Activated CD4-positive, alpha-beta T cell treated with anti-CD3 and anti-CD28 coated beads for 36 hours (primary cell): ENCODE data around the gene RNF4. TPM values are rescaled to one million over a fixed set of nuclear protein-coding genes. Genes with fewer than 3 reads are reported as not detected.

Experiments
- ATAC-seq: fragments of 200-7000 bp; cut with Tn5 transposase; one replicate; pipeline ENCODE4 v1.10.0; 2021; ENCODE audit warnings: mild to moderate bottlenecking, moderate library complexity
- CTCF ChIA-PET: fragments of 350-600 bp; sonication (Branson Sonifier 250); formaldehyde crosslinking; loops from one replicate; lab custom pipeline; 2021; ENCODE audit warnings: antibody characterized with exemption; lab: Charles Lee
- POLR2A ChIA-PET: fragments of 350-600 bp; sonication (Branson Sonifier 250); formaldehyde crosslinking; loops from one replicate; lab custom pipeline; 2021; ENCODE audit warnings: antibody characterized with exemption, inconsistent platforms; lab: Charles Lee
- DNase-seq: peaks from one replicate; pipeline ENCODE4 v3.0.0-alpha.2; 2020
- H3K27ac Mint-ChIP-seq: one replicate; pipeline ENCODE4 v1.8.0; 2021; ENCODE audit warnings: mixed read lengths
- H3K27me3 Mint-ChIP-seq: one replicate; pipeline ENCODE4 v1.8.0; 2021; ENCODE audit warnings: mixed read lengths
- H3K36me3 Mint-ChIP-seq: one replicate; pipeline ENCODE4 v1.8.0; 2021; ENCODE audit warnings: low read depth, mixed read lengths
- H3K4me1 Mint-ChIP-seq: one replicate; pipeline ENCODE4 v1.8.0; 2021; ENCODE audit warnings: mixed read lengths
- H3K4me3 Mint-ChIP-seq: one replicate; pipeline ENCODE4 v1.8.0; 2021; ENCODE audit warnings: mild to moderate bottlenecking, moderate library complexity, mixed read lengths
- H3K9me3 Mint-ChIP-seq: one replicate; pipeline ENCODE4 v1.8.0; 2021; ENCODE audit warnings: low read depth, mixed read lengths
- intact Hi-C, 2 experiments: fragments of 100-400 bp; cut with DNase I in 1 of 2; cut with micrococcal nuclease in 1 of 2; formaldehyde crosslinking; loops; one replicate each; pipeline versions ENCODE4 v1.14.2 to v1.15.1; 2022 to 2024; cut with DNase I, micrococcal nuclease
- total RNA-seq, 2 experiments: library from RNA; stranded (reverse); gene quantifications; one replicate each; pipeline ENCODE4 v1.2.3, GENCODE V29; 2021

The RNF4 gene
- total RNA-seq, 2 experiments from 2014 or later, result 87.5 to 94.1 TPM

DNA sequence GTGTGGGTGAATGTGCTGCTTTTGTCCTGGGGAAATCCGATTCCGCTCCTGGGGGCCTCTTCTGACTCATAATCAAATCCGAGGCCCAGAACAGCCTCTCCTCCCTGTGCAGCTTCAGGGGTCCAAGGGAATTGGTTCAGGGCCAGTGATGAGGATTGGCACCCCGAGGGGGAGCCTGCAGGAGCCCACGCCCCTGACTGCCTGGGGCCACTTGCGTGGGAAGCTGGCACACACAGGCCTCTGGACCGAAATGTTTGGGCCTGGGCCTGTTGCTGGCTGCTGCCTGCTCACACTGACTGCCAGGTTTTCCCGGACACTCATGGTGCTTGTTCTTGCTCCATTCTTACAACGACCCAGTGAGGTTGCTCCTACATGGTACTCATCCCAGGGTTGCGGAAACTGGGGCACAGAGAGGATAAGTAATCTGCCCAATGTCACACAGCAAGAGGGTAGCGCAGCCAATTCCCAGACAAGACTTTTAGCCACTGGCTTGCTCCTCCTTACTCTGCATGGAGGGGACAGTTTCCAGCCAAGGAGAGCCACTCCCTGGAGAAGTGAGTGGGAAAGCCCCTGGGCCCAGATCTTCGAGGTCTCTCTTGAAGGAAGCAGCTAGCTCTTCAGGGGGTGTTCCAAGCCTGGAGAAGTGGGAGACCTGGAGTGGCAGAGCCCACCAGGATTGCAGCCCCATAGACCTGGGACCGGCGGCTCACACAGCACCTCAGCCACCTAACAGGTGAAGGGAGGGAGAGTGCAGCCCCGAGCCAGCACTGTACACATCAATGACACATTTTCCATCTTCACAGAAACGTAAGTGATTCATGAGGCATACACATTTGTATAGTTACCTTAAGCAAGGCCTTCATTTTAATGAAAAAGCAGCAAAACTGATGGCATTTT is 29.8 kb upstream of the RNF4 start:
- H3K4me1 Mint-ChIP-seq, result peaks cover 2% of the 10 kb centered on the region
- ChIA-PET POLR2A (no interaction called here), CTCF (interaction anchor here (0.6 to 1.4 kb wide), 4 partner anchors 207 to 225 kb away, joined by 3 to 4 read pairs (median 3); no protein-coding TSS in a partner anchor)
- H3K9me3 Mint-ChIP-seq, result no peaks in the 10 kb centered on the region
- no peak overlapping the region for H3K4me3 Mint-ChIP-seq
- intact Hi-C loops, result no loop called here
- no peak overlapping the region for H3K27ac Mint-ChIP-seq
- ATAC-seq (no peak), DNase-seq (no peak)
- H3K27me3 Mint-ChIP-seq, result no peaks in the 10 kb centered on the region
- H3K36me3 Mint-ChIP-seq, result no peaks in the 10 kb centered on the region

DNA sequence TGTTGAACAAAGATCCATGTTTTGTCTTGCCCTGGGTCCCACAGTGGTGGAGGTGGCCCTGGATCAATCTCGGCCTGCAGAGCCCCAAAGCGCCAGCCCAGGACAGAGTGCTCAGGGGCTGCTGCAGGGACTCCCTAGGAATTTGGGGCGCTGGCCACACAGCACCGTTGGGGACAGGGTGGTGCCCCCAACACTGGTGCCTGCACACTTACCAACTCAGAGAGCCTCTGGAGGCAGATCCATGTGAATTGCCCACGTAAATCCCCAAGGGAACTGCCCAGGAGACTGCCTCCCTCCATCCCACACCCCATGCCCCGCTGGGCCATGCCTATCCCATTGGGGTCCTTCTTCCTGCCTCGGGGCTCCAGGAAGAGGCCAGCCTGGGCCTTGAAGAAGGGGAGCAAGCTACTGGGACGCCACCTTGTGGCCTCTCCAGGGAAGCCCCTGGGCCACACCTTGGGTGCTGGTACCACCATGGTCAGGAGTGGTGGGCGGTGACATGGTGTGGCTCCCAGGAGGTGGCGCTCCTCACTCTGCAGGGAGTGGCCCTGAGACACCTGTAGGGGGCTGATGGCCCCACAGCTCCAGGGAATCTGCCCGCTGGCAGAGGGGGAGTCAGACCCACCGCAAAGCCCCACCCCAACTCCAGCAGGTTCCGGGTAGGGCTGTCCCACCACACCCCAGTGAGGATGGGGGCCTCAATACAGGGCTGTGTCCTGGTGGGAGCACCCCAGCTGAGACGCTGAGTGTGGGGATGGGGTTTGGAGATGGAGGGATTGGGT is 27.3 kb upstream of the RNF4 start:
- intact Hi-C loops, result loop anchor here (1.0 to 2.0 kb wide), 4 partner anchors 21 to 221 kb away; partner anchors contain the start of genes CFAP99 (in 1 of the 2) and ZFYVE28 (in 1 of the 2)
- peaks cover 2% of the 10 kb centered on the region for H3K4me1 Mint-ChIP-seq
- H3K36me3 Mint-ChIP-seq, result no peaks in the 10 kb centered on the region
- no peak overlapping the region for H3K4me3 Mint-ChIP-seq
- no peak overlapping the region for H3K27ac Mint-ChIP-seq
- H3K9me3 Mint-ChIP-seq, result no peaks in the 10 kb centered on the region
- no peaks in the 10 kb centered on the region for H3K27me3 Mint-ChIP-seq
- peak; percentile 91 for DNase-seq
- ATAC-seq, result peak; percentile 100
- ChIA-PET POLR2A (interaction anchor here (0.6 to 1.2 kb wide), 2 partner anchors 26 to 569 kb away, joined by 3 to 4 read pairs; no protein-coding TSS in a partner anchor), CTCF (interaction anchor here (0.6 to 2.5 kb wide), 10 partner anchors 10 to 221 kb away, joined by 3 to 18 read pairs (median 4); partner anchors contain the start of genes CFAP99 and RNF4)

GRCh38 chr4:2442175-2442993 is 26.5 kb upstream of the RNF4 start:
- Mint-ChIP-seq H3K4me1 (peaks cover 2% of the 10 kb centered on the region), H3K36me3 (no peaks in the 10 kb centered on the region), H3K27ac (no peak overlapping the region), H3K4me3 (no peak overlapping the region), H3K9me3 (no peaks in the 10 kb centered on the region), H3K27me3 (no peaks in the 10 kb centered on the region)
- POLR2A ChIA-PET, result interaction anchor here (0.6 to 1.2 kb wide), 2 partner anchors 27 to 569 kb away, joined by 3 to 4 read pairs; no protein-coding TSS in a partner anchor
- intact Hi-C loops, result loop anchor here in 1 of 2 experiments (1.0 kb wide), 1 partner anchor 222 kb away; no protein-coding TSS in a partner anchor
- DNase-seq, result no peak
- no peak for ATAC-seq
- CTCF ChIA-PET, result interaction anchor here (1.0 to 2.5 kb wide), 9 partner anchors 10 to 222 kb away, joined by 3 to 18 read pairs (median 4); partner anchors contain the start of gene CFAP99

DNA sequence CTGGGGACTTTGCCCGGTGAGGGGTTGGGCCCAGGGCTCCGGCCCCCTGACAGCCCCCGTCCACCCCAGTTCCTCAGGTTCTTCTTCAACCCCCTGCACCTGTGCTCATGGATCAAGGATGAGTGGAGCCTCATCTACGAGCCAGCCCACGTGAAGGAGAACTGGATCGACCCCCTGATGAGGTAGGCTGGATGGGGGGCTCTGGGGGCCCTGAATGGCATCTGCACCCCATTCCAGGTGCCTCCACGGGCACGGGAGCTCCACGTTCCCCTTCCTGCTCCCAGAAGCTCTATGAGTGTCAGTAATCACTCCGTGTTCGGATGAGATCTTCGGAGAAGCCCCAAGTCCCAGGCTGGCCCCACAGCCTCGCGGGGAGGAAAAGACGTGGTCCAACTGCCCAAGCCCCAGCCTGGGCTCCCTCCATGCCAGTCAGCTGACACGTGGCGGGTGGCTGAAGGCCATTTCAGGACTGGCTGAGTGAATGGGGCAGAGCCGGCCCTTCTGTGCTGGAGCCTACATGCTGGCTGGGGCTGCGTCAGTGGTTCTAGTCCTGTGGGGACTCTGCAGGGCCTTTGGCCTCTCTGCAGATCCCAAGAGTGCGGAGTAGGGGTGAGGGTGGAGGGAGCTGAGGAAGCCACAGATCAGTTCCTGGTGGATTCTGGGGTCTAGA is 25.7 kb upstream of the RNF4 start:
- H3K4me3 Mint-ChIP-seq, result no peak overlapping the region
- no peak overlapping the region for H3K27ac Mint-ChIP-seq
- H3K27me3 Mint-ChIP-seq, result no peaks in the 10 kb centered on the region
- no peaks in the 10 kb centered on the region for H3K36me3 Mint-ChIP-seq
- H3K4me1 Mint-ChIP-seq, result peaks cover 2% of the 10 kb centered on the region
- intact Hi-C loops, result no loop called here
- CTCF ChIA-PET, result interaction anchor here (1.5 to 2.5 kb wide), 6 partner anchors 11 to 205 kb away, joined by 3 to 7 read pairs (median 4); no protein-coding TSS in a partner anchor
- ATAC-seq (no peak), DNase-seq (no peak)
- POLR2A ChIA-PET, result no interaction called here
- H3K9me3 Mint-ChIP-seq, result no peaks in the 10 kb centered on the region

- ATAC-seq (no peak), DNase-seq (no peak)
- Mint-ChIP-seq H3K4me3 (no peak overlapping the region), H3K27me3 (no peaks in the 10 kb centered on the region), H3K36me3 (no peaks in the 10 kb centered on the region), H3K4me1 (peaks cover 2% of the 10 kb centered on the region), H3K9me3 (no peaks in the 10 kb centered on the region), H3K27ac (no peak overlapping the region)
- intact Hi-C loops, result no loop called here
- ChIA-PET CTCF (interaction anchor here (1.1 to 1.7 kb wide), 3 partner anchors 21 to 224 kb away, joined by 3 to 7 read pairs (median 3); no protein-coding TSS in a partner anchor), POLR2A (interaction anchor here (0.6 kb wide), 1 partner anchor 870 kb away, joined by 5 read pairs; no protein-coding TSS in a partner anchor)
Measured at GRCh38 chr4:2443956-2444740, 24.8 kb upstream of the RNF4 start.

- no peaks in the 10 kb centered on the region for H3K9me3 Mint-ChIP-seq
- no peaks in the 10 kb centered on the region for H3K36me3 Mint-ChIP-seq
- no peak overlapping the region for H3K4me3 Mint-ChIP-seq
- no peak overlapping the region for H3K27ac Mint-ChIP-seq
- no peak for ATAC-seq
- no peaks in the 10 kb centered on the region for H3K27me3 Mint-ChIP-seq
- POLR2A ChIA-PET, result no interaction called here
- H3K4me1 Mint-ChIP-seq, result peaks cover 2% of the 10 kb centered on the region
- CTCF ChIA-PET, result interaction anchor here (1.1 to 1.2 kb wide), 2 partner anchors 35 to 225 kb away, joined by 3 read pairs; no protein-coding TSS in a partner anchor
- DNase-seq, result no peak
- intact Hi-C loops, result no loop called here
Measured at GRCh38 chr4:2445130-2445529, 23.8 kb upstream of the RNF4 start.

DNA sequence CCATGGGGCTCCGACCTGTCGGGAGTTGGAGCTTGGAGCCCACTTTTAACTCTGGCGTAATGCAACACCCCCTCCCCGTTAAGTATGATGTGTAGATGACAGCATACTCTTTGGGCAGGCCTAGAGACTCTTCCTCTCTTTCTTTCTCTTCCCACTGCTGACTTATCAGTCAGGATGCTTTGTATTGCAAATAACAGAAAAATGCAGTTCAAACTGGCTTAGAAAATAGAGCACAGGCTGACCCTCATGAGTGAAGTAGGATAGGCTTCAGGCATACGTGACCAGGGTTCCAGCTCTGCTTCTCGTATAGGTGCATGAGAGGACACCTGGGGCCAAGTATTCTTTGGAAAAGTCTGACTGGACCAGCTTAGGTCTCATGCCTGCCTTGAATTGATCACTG is 23.3 kb upstream of the RNF4 start:
- Mint-ChIP-seq H3K36me3 (no peaks in the 10 kb centered on the region), H3K4me3 (no peak overlapping the region), H3K9me3 (no peaks in the 10 kb centered on the region), H3K27ac (no peak overlapping the region), H3K4me1 (peaks cover 2% of the 10 kb centered on the region), H3K27me3 (no peaks in the 10 kb centered on the region)
- intact Hi-C loops, result no loop called here
- POLR2A ChIA-PET, result no interaction called here
- DNase-seq (no peak), ATAC-seq (no peak)
- CTCF ChIA-PET, result interaction anchor here (0.6 to 1.2 kb wide), 2 partner anchors 200 to 225 kb away, joined by 3 read pairs; no protein-coding TSS in a partner anchor

DNA sequence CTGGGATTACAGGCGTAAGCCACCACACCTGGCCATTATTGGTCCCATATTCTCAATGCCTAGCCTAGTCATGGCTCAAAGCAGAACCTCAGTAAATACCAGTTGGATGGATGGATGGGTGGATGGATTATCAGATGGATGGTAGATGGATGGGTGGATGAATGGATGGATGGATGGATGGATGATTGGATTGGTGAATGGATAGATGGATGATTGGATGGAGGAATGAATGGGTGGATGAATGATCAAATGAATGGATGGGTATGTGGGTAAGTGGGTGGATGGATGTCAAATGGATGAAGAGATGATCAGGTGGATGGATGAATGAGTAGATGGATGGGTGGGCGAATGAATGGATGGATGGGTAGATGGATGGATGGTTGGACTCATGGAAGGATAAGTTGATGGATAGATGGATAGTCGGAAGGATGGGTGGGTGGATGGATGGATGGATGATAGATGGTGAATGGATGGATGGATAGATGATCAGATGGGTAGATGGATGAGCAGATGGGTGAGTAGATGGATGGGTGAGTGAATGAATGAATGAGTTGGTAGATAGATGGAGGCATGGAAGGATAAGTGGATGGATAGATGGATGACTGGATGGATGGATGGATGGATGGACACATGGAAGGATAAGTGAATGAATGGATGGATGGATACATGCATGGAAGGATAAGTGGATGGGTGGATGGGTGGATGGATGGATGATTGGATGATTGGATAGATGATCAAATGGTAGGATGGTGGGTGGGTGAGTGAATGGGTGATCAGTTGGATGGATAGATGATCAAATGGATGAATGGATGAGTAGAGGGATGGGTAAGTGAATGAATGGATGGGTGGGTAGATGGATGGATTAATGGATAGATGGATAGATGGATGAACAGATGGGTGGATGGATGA is 22.0 kb upstream of the RNF4 start:
- ATAC-seq, result no peak
- H3K4me3 Mint-ChIP-seq, result no peak overlapping the region
- no peaks in the 10 kb centered on the region for H3K4me1 Mint-ChIP-seq
- H3K27ac Mint-ChIP-seq, result no peak overlapping the region
- ChIA-PET POLR2A (no interaction called here), CTCF (no interaction called here)
- DNase-seq, result no peak
- H3K27me3 Mint-ChIP-seq, result no peaks in the 10 kb centered on the region
- intact Hi-C loops, result no loop called here
- H3K9me3 Mint-ChIP-seq, result no peaks in the 10 kb centered on the region
- no peaks in the 10 kb centered on the region for H3K36me3 Mint-ChIP-seq

- ATAC-seq, result no peak
- Mint-ChIP-seq H3K36me3 (no peaks in the 10 kb centered on the region), H3K4me1 (no peaks in the 10 kb centered on the region), H3K27me3 (no peaks in the 10 kb centered on the region), H3K27ac (no peak overlapping the region), H3K9me3 (no peaks in the 10 kb centered on the region), H3K4me3 (no peak overlapping the region)
- POLR2A ChIA-PET, result no interaction called here
- intact Hi-C loops, result no loop called here
- CTCF ChIA-PET, result interaction anchor here (0.8 kb wide), 1 partner anchor 230 kb away, joined by 3 read pairs; no protein-coding TSS in a partner anchor
- DNase-seq, result no peak
Measured at GRCh38 chr4:2448589-2448988, 20.3 kb upstream of the RNF4 start.
